NCI-H1694 (cell line): ENCODE measurements around the gene ZNF521.
A peak's percentile ranks its signal among the peaks of the same experiment; 100 is the strongest.

Experiments
- DNase-seq: peaks from one replicate; lab custom pipeline; 2025; lab: John Stamatoyannopoulos, UW

The ZNF521 gene

GRCh38 chr18:25351777-25352628 lies at the start of gene ZNF521:
Gene ZNF521 (minus strand): TSS chr18:25352166. CDS start chr18:25350946, 1,220 bp downstream.
- DNase-seq = peak; percentile 48

DNA sequence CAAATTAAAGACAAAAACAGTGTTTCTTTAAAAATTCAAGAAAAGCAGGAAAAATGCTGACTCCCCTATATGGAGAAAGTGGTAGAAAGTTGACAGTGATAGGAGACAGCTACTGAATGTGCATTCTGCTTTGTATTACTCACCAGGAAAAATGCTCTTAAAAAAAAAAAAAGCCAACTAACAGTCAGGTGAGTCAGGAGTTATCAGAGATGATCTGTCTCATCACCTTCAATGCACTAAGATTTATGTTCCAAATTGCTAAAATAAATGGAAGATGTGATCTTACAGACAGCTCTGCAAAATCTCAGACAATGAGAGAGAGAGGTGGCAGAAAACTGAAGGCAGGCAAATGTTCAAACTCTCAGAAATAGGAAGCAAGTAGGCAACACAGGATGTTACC lies 47.6 kb upstream of the ZNF521 start:
- DNase-seq = no peak

GRCh38 chr18:25392192-25392591 lies 40.2 kb upstream of the ZNF521 start:
- no peak for DNase-seq

GRCh38 chr18:25373432-25374179 lies 21.6 kb upstream of the ZNF521 start:
- DNase-seq = no peak

DNA sequence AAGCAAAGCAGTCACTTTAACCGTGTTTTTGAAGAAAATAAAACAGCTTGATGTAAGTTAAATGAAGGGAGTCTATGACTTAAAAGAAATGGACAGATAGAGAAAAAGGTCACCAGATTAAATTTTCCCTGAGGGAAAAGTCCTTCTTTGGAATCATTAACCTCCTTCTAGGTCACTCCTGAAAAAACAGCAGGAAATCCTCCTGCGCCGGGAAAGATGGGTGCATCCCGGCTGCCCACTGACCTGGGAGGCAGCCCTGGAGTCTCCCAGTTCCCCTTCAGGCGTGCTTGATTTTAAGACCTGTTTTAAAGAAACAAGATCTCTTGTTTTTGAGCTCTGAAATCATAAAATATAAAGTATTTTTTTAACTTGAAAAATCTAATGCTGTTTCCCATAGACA lies 18.4 kb upstream of the ZNF521 start:
- no peak for DNase-seq

- peak; percentile 37 for DNase-seq
These were observed 13.3 kb upstream of the ZNF521 start for GRCh38 chr18:25365242-25365641.

GRCh38 chr18:25364732-25365131 lies 12.8 kb upstream of the ZNF521 start:
- no peak for DNase-seq

DNA sequence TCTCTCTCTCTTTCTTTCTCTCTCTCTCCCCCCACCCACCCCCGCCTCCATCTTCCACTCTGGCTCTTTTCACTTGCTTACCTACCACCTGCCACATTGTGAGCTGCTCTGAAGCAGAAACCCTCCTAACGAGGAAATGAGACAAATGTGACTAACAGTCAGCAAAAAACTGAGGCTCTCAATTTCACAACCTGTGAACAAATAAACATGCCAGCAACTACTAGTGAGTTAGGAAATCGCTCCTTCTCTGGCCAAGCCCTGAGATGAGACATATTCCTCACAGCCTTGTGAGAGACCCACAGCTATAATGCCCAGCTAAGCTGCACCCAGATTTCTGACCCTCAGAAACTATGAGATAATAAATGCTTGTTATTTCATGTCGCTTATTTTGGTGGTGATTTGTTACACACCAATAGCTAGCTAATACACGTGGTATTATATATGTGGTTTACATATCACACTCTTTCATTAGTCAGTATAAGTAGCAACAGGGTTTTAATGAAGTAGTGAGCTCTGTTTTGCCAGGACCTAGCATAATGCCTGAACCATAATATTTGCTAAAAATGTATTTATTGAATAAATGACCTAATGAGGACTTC lies 8.4 kb upstream of the ZNF521 start:
- DNase-seq = no peak

- DNase-seq = no peak
These were observed 1.1 kb upstream of the ZNF521 start for GRCh38 chr18:25353080-25353479.

GRCh38 chr18:25352629-25353005 lies 651 bp upstream of the ZNF521 start:
- DNase-seq = no peak

GRCh38 chr18:25351280-25351775 lies 638 bp downstream of the ZNF521 start:
- DNase-seq = no peak

DNA sequence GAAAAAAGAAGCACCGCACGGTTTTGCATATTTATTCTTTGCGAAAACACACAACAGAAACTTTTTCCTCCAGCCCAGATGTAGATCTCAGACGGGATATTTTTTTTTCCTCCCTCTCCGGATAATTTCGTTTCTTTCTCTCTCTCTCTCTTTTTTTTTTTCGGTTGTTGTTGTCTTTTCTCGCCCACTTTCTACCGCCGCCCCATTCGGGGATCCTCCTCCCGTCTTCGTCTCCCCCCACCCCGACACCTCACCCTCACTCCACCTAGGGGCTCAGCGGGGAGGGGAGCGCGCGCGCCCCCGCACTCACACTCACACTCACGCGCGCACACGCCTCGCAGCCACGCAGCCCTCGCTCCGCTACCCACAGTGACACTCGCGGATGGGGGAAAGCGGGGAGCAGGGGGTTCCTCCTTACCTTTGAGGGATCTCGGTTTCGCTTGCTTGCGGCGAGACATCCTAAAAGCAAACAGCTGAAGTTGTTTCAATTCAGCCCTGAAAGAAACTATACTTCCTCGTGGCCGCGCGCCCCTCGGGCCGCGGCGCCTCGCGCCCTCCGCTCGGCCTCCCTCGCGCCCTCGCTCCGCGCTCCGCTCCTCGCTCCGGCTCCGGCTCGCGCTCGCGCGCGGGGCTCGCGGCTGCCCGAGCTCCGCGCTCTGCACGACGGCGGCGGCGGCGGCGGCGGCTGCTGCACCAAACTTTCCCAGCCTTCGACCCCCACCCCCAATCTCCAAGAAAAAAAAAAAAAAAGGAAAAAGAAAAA lies 1.3 kb downstream of the ZNF521 start:
- no peak for DNase-seq

DNA sequence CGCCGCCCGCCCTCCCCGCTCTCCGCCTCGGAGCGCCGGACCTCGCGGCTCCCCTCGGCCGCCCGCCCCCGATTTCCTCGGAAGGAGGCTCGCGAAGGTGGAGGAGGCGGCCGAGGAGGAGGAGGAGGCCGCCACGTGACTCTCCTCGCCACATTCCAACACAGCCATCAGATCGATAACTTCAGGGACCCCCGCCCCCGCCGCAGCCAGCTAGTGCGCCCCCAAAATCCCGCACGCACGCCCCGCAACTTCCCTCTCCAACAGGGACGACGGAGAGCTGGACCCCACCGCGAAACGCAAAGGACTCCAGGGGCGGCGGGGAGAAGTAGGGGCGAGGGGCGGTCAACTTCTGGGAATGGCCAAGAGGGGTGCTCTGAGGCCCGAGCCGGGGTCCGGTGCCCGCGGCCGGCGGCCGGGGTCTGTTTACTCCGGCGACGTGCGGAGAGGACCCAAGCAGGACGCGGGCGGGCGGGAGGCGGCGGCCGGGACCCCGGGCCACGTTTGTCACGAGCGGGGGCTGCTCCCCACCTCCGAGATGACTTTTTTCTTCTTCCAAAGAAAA lies 2.0 kb downstream of the ZNF521 start:
- DNase-seq = no peak

DNA sequence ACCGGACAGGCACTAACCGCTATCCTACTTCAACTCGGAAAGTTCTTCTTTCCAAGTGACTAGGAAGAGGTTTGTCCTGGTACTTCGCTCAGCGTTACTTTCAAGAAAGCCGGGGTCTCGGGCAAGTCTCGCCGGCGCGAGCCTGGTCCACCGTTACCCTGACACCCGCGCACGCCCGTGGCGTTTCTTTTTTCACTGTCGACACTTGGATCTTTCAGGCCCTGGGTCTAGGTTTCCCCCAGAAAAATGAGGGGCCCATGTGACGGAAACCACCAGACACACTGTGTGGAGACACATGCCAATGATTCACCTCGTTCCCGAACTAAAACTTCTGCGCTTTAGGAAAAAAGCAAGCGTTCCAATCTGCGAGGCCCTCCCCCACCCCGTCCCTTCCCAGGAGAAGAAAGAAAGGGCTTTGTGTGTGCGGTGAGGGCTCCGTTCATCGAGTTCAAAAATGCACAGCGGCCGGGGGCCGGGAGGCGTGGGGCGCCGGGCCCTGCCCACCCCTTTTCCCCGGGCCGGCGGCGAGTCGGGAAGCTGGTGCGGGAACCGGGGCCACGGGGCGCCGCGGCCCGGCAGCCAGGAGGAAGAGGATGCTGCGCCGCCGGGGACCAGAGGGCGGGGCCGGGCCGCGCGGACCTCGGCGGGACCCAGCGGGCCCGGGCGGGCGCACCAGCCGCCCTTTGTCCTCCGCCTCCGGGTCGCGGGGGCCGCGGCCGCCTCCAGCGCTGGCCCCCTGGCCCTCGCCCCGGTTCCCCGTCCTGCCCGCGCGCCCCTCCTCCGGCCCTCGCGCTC lies 2.6 kb downstream of the ZNF521 start:
- no peak for DNase-seq

GRCh38 chr18:25348386-25349130 lies 3.4 kb downstream of the ZNF521 start:
- DNase-seq = no peak

- DNase-seq = no peak
These were observed 5.4 kb downstream of the ZNF521 start for GRCh38 chr18:25346561-25346960.

DNA sequence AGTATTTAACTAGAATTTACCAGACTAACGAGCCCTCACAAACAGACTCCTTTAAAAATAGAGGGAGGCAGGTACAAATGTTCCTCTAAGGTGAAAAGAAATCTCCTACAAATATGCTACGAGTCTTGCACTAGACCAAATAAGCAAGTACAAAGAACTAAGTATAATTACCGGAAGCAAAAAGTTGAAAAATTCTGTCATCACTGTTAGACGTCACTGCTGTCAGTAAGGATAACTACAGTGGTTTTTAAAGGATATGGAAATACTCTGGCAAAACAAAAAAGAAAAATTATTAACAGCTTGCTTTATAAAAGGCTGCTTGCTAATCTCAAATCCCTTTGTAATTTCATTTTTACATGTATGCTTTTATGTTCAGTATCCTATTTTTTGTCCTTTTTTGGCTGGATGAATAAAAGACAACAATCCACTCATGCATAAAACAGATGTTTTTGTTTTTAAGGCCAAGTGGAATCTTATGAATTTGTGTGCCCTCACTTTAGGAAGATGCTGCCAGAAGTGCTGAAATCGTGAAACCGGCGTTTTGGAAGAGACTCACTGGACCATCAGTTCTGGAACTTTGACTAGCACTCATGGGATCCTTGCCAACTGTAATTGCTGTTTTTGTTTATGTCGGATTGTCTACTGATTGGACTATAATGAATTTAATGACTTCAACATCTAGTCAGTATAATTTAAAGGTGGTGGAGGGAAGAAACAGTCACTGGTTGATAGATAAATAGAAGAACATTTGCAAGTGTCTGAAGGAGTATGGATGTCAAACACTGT lies 6.7 kb downstream of the ZNF521 start:
- DNase-seq = no peak

DNA sequence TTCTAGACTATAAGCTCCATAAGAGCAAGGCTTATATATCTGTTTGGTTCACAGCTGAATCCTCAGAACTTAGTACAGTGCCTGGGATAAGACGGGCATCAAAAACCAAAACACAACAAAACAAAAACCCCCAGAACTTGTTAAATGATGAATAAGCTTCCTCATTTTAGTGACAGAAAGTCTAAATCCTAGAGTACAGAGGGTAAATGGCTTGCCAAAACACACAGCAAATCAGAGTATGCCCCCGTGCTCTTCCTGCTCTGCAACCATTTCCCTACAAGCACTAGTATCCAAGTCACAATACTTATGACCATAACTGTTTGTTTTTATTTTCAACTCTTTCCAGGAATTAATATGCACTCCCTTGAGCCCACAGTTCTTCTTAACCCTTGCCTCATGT lies 10.1 kb downstream of the ZNF521 start:
- DNase-seq = no peak

DNA sequence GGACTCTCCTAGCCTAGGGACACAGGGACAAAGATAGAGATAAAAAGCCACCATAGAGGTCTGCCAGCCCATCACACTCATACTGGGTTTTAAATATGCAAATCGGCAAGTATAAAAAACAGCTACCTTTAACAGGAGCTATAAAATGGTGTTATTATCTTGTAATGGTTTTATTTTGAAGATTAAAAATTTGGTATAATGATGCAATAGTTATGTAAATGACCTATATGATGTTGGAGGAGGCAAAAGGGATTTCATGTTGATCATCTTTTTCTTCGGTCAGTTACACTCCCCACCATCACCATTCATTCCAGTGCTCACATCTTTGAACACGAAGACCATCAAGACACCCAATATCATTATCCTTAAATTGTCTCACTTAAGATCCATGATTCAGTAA lies 11.2 kb downstream of the ZNF521 start:
- no peak for DNase-seq
